Ecto neural progenitor cell (in vitro differentiated cells): ENCODE data around the gene SUN1.

Source experiments
- DNase-seq: peaks from one replicate; pipeline ENCODE4 v3.0.0-alpha.2; 2018; ENCODE audit warnings: low spot score

SUN1 gene

DNA sequence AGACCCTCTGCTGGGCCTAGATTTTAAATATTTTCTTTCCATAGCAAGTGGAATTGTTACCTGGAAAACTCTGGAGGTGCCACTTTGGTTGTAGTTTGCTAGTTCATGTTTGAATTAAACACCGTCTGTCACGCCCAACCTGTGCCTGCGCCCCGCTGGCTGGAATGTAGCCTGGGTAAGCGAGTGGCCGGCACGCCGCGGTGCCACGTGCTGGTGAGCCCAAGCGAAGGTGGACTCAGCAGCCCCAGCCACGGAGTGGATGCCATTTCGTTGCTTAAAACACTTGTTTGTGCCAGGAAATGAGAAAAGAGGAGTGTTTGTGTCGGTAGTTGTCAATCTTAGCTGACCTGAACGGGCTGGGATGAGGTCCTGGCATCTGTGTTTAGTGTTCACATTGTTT lies 46.8 kb downstream of the SUN1 start:
- no peak for DNase-seq

DNA sequence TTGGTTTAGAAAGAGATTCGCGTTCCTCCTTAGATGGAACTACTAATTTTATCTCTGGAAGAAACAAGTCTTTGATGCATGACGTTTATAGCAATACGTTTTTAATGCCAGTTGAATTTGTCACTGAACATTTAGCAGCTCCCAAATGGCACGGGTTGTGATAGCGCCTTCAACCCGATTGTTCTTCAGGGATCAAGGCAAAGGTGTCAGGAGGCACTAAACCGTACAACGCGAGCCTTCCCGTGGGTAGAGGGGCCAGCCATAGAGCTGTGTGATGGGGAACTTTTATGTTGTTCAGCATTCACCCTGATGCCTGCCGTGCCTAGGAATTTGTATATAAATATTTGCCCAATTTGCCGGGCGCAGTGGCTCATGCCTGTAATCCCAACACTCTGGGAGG lies 47.4 kb downstream of the SUN1 start:
- no peak for DNase-seq

DNA sequence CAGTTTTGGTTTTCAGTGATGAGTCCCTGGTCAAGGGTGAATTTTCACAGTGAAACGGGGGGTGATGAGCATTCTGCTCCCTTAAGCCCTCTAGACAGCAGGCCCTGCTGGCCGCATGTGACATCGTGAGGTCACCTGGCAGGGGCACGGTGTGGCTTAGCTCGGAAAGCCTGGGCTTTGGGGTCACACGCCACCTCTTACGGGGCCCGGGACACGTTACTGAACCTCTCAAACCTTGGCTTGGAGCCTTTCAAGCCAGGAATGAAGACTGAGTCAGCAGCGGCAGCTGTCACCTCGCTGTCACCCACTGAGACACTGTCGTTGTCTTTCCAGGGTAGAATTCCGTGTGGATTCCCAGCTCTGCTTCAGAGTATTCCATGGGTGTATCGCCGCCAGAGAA lies 48.2 kb downstream of the SUN1 start:
- no peak for DNase-seq

DNA sequence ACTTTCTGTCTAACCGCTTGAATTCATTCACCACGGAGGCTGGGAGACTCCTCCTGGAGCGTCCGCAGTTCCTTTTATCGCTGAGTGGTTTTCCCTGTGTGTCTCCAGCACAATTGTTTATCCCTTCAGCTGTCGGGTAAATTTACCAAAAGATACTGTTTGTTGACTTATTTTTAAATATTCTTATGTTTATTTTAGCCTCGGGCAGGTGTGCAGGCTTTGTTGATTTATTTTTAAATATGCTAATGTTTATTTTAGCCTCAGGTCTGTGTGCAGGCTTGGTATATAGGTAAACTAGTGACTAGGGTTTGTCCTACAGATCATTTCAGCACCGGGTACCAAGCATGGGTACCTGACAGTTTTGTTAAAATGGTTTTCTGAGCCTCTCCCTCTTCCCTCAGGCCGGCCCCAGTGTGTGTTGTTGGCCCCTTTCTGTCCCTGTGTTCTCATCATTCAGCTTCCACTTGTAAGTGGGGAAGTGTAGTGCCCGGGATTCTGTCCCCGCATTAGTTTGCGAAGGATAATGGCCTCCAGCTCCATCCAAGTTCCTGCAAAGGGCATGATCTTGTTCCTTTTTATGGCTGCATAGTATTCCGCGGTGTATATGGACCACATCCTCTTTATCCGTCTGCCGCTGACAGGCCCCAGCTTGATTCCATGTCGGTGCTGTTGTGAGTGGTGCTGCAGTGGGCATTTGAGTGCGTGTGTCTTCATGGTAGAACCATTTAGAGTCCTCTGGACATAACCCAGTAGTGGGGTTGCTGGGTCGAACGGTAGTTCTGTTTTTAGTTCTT lies 49.4 kb downstream of the SUN1 start:
- no peak for DNase-seq

DNA sequence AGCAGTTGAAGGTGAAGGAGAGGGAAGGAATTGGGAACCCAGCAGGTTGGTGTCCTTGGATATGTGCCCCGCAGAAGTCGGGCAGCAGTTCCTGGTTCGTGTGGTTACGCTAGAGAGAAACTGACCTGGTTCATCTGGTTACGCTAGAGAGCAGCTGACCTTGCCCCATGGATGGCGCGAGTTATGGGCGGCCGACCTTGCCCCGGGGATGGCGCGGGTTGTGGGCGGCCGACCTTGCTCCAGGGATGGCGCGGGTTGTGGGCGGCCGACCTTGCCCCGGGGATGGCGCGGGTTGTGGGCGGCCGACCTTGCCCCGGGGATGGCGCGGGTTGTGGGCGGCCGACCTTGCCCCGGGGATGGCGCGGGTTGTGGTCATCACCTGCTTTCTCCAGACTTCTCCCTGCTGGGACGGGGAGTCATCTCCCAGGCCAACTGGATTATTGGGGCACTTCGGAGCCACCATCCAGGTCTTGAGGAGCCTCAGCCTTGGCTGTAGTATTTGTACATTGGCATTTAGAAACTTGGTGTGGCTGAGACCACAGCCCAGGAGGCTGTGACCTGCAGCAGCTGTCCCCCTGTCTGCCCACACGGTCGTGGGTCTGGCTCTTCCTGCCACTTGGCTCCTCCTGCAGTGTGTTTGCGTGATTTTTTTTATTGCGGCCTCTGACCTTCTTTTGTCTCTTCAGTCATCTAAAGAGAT lies 50.2 kb downstream of the SUN1 start:
- DNase-seq: no peak

DNA sequence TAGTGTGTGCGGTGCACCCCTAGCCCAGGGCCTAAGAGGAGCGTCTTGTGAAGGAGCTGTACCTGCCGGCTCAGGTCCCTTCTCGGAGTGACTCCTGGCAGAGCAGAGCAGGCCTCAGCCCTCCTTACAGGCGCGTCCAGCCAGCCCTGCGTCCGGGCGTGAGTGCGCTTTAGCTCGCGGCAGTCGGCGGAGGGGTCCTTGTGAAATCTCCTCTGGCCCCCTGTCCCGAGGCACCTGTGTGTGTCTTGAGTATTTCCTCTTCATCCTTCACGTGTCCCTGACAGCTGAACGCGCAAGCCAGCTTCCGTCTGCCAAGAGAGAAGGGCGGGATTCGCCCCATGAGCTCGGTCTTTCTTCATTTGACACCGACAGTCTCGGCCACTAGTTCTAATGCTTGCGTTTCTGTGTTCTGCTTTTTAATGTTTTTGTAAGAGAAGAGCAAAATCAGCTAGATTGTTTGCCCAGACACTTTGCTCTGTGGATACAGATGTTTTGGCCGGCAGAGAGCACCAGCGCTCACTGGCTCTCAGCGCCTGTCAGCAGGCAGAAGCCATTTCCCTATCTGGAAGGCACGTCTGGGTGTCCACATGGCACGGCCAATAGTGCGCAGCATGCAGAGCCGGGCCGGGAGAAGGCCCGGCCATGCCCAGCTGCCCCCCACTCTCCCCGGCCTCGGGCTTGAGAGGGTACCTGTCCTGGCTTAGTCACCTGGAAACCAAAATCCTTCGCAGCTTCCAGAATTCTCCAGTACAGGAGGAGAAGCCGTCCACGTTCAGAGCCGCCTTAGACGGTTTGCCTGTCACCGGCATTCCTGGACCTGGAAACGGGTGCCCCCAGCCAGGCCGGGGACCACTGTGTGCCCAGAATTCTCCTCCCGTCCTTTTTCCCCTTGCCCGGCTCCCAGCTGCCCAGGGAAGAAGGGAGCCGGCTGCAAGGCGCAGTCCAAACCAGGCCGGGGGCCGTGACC lies 51.1 kb downstream of the SUN1 start:
- DNase-seq: no peak

DNA sequence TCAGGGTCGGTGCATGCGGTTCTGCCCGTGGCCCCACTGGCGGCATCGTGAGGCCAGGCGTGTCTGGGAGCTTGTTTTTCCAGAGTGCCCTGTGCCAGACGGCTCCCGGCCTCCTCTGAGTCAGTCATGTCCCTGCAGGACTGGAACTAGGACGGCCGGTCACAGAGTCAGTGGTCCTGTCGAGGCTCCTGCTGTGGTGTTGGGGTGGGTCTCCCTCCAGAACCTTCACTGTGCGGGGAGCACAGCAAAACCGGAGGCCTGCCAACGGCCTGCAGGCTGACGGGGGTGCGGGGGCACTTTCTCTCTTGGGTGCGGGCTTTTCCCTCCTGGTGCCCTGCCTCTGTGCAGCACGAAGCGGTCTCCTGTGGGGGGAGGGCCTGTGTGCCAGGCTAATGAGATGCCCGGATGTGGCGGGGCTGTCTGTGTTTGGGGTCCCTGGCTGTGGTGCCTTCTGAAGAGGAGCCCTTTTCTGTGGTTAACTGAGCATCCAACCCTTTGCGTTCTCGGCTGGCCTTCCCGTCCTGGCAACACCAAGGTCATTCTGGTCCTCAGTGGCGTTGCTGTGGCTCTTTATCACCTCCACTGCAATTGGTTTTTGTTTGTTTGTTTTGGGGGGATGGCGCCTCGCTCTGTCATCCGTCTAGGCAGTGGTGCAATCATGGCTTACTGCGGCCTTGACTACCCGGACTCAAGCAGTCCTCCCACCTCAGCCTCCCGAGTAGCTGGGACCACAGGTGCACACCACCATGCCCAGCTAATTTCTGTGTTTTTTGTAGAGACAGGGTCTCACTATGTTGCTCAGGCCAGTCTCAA lies 52.1 kb downstream of the SUN1 start:
- DNase-seq: no peak

DNA sequence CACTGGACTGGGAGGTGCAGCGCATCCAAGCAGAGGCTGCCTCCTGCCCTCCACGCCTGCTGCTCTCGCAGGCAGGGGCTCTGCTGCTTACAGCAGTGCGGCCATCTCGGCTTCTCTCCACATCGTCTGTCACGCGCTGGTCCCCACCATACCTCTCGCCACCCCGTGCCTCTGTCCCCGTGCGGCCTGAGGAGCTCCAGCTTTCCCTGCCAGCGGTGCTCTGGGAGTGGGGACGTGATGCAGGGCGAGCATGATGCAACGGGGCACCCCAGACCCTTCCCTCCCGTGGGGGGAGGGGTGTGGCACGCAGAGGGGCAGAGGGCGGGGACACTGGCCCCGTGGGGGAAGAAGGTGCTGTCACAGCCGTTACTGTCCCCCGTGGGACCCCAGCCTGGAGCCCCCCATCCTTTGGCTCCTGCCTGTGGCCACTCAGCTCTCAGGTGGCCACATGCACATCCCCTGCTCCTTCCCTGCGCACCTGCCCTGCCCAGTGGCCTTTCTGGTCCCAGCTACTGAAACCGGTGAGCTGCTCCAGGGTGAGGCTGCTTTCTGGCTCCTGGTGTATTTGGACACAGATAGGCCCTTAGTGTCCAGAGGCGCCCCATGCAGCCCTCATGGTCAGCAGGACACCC lies 53.1 kb downstream of the SUN1 start:
- no peak for DNase-seq

DNA sequence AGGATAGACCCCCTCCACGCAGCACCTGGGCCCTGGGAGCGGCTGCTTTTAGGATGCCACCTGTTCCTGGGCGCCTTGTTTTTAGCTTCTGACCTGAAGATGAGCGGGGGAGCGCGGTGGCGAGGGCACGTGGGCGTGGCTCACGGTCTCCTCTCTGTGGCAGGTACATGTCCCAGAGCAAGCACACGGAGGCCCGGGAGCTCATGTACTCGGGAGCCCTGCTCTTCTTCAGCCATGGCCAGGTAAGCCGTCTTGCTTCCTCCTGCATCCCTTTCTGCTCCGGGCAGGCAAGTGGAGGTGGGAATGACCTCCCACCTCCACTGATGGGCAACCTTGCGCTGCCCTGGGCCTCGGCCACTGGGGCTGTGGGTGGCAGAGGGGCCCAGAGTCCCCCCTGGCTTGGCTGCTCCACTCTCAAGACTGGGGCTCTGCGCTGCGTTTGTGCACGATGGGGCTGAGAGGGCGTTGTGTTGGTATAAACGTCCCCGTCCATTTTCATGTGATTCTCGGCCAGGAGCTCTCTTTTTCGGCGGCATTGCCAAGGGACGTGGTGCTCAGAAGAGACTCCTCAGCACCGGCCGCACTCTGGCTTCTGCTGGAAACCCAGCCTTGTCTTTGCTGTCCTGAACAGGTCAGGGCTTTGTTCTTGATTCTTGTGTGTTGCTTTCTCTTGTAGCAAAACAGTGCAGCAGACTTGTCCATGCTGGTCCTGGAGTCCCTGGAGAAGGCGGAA lies 53.8 kb downstream of the SUN1 start:
- DNase-seq: no peak

DNA sequence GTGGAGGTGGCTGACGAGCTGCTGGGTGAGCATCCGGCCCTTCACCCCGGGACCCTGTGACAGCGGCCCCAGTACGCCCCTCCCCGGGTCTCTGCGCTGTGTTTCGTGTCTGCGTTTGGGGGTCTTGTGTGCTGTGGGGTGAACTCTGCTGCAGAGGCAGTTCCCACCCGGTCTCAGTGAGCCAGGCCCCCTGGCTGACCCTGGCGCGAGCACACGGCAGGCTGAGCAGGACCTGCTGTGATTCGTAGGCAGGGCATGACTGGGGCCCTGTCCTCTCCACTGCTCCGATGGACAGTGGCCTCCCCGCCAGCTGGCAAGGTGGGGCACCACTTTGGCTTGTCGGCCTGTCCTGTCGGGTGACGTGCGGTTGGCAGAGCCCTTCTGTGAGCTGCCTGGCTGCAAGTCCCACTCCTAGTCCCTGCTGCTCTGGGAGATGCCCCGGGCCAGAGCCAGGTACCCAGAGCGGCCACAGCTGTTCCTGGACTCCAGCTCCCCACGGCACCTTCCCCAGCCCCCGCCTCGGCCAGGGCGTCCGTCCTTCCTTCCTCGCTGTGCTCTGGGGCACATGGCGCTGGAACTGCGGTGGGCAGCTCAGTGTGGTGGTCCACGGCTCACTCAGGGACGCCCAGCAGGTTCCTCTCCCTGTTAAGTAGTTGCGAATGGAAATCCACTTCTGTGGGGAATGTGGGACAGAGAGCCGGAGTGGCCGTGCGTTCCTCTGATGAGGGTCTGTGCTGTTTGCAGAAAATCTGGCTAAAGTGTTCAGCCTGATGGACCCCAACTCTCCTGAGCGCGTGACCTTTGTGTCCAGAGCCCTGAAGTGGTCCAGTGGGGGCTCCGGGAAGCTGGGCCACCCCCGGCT lies 54.6 kb downstream of the SUN1 start:
- DNase-seq: no peak

DNA sequence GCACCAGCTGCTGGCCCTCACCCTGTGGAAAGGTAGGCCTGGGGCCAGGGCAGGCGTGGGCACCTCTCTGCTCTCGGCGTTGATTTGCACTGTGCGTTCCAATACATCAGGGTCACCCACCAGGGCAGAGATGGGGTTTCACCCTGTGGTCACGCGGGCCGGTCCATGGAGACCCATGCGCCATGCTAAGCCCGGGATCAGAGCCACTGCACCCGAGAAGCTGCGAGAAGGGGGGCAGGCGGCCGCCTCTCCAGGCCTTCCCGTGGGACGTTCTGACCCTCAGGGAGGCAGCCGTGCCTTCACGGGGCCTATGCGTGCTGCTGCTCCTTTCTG lies 55.2 kb downstream of the SUN1 start:
- no peak for DNase-seq

DNA sequence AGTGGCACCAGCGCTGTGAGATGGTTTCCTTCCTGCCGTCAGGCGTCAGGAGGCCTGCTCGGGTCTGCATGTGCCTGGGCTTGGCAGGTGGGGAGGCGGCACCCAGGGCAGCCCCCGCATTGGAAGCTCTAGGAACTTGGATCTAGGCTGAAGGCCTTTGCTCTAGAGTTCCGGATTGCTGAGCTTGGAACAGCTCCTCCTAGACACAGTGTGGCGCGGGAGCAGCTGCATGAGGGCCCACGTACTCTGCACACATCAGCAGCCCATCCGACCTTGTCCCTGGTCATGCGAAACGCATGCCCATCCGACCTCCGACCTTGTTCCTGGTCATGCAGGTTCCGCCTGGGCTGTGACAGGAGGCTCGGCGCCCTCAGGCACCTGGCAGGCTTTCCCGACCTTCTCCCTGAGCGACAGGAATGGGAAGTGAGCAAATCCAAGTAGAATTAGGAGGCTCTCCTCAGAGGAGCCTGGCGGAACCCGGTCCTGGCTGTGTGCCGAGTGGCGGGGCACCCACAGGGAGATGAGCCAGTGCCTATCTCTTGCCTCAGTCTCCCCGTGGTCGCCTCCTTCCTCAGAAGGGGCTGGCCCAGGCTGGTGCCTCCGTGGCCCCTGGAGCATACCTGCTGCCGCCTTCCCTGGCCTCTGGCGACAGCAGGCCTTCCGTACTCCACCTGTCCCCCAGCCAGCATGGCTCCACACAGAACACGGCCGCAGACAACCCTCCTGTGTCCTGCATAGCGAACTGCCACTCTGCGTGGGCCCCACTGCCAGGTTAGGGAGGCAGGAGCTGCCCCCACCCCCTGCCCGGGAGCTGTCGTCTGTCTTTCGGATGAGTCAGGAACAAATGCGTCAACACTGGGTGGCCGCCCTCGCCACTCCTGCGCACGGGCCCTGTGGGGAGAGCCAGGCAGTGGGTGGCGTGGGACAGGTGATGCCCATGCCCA lies 56.1 kb downstream of the SUN1 start:
- no peak for DNase-seq

DNA sequence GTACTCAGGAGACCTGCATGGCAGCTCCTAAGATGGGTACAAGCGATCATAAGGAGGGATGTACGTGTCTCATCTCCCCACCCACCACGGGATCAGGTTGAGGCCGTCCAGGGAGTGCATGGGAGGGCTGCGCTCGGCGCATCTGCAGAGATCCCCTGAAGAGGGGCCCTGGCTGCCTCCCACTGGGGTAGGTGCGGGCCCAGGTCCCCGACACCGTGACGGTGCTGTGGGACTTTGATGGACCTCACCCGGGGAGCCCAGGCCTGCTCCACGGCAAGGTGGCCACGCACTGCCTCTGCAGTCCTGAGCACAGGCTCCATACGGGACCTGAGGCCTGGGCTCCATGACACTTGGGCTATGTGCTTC lies 56.7 kb downstream of the SUN1 start:
- DNase-seq: no peak

DNA sequence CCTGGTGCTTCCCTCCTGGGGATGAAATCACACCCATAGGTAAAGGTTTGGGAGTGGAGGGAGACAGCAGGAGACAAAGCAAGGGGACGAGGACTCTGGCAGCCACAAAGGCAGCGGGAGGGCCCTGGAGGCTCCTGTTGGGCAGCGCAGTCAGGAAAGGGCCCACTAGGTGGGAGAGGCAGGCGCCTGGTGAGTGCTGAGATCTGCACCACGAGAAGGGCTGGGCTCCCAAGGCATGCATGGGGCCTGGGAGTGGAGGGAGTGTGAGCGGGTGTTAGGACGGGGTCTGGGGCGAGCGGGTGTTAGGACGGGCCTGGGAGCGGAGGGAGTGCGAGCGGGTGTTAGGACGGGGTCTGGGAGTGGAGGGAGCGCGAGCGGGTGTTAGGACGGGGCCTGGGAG lies 57.1 kb downstream of the SUN1 start:
- no peak for DNase-seq

DNA sequence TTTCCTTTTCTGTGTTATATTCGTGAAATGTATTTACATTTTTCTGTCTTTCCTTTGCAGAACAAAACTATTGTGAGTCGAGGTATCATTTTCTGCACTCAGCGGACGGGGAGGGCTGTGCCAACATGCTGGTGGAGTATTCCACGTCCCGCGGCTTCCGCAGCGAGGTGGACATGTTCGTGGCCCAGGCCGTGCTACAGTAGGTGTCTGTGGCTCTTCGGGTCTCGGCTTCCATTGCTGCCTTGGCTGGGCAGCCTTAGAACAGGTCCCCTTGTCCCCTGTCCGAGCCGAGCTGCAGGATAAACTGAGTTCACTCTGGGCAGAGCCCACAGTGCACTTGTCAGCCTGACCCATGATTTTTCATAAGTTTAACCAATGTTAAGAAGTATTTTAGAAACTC lies 58.6 kb downstream of the SUN1 start:
- no peak for DNase-seq

DNA sequence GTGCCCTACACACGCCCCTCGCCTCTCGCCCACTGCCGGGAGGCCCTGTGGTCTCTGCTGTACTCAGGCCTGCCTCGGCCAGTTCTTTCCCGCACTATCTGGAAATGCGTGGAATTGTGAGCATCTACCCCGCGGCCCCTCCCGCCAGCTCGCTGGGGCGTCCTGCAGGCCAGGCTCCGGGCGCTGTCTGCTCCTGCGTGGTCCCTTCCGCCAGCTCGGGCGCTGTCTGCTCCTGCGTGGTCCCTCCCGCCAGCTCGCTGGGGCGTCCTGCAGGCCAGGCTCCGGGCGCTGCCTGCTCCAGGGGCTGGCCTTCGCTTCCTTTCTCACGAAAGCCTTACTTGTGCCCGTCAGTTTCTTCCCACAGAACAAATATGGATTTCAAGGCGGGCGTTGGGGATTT lies 59.0 kb downstream of the SUN1 start:
- no peak for DNase-seq

DNA sequence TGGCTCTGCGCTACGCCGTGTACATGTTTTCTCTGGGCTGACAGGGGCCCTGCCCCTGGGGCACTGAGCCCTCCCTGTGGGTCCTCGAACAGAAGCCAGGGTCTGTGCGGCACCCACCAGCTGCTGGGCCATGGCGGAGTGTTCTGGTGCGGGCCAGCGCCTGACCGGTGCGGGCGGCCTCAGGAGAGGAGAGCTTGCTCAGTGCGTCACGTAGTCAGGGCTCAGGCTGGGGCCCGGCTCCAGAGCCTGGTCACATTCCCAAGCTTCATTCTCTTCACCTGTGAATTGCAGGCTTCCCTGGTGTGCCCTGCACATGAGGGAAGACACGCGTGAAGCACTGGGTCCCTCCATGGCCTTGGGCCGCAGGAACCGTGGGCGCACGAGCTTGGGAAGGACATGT lies 59.5 kb downstream of the SUN1 start:
- no peak for DNase-seq
